K562 (cell line): ENCODE measurements around the gene CAPN5. TPM values are rescaled to one million over a fixed set of nuclear protein-coding genes. Genes with fewer than 3 reads are reported as not detected.

ENCODE experiments used
- ATAC-seq: fragments of 200-7000 bp; cut with Tn5 transposase; 3 replicates; pipeline ENCODE4 v1.9.1; 2020; ENCODE audit warnings: moderate library complexity
- BruUV-seq: library from RNA; stranded (reverse); fragments of 400-500 nt; replicated peaks from 2 replicates; lab custom pipeline; 2021; lab: Mats Ljungman, UMichigan
- CTCF ChIA-PET: fragments of 300-600 bp; formaldehyde crosslinking; extraction: SDS; loops from one replicate; lab custom pipeline; 2021; ENCODE audit warnings: low intra/inter-chr PET ratio; lab: Yijun Ruan, JAX
- POLR2A ChIA-PET: fragments of 300-600, 350-650 bp; sonication (Branson Sonifier 250); formaldehyde crosslinking; extraction: SDS; loops from one replicate; lab custom pipeline; 2021; ENCODE audit warnings: antibody characterized with exemption, inconsistent platforms; lab: Yijun Ruan, JAX
- DNase-seq, 4 experiments: peaks; one replicate each; pipeline versions ENCODE4 v3.0.0 to v3.0.0-alpha.2; 2011 to 2018; ENCODE audit warnings: low spot score in 3 of 4, mixed read lengths in 3 of 4; ENCODE audit errors: extremely low read depth in 1 of 4
- FAIRE-seq: peaks from 2 replicates; lab custom pipeline; 2011; peaks lifted over from hg19 to GRCh38; lab: Jason Lieb, UNC
- H2AFZ ChIP-seq: 2 replicates; pipeline ENCODE4 v1.6.0; 2011; ENCODE audit warnings: low read depth, low read length, control low read depth, inconsistent platforms
- H3K27ac ChIP-seq: fragments of 200-600 bp; 3 replicates; pipeline ENCODE4 v1.8.0; 2011; ENCODE audit warnings: low read depth, mild to moderate bottlenecking, control low read depth, inconsistent platforms, low read length, moderate library complexity, mixed read lengths; ENCODE audit errors: extremely low read depth
- H3K27me3 ChIP-seq, 2 experiments: fragments of 300-600 bp in 1 of 2; 2 replicates in 1 of 2; 3 replicates in 1 of 2; pipeline versions ENCODE4 v1.6.0 to v1.8.0; 2011; ENCODE audit warnings: inconsistent platforms in 2 of 2, low read length in 2 of 2, mild to moderate bottlenecking in 1 of 2, mixed read lengths in 1 of 2, moderate library complexity in 1 of 2; ENCODE audit not compliant: control insufficient read depth in 2 of 2, insufficient read depth in 2 of 2
- H3K36me3 ChIP-seq: fragments of 300-600 bp; 3 replicates; pipeline ENCODE4 v1.8.0; 2011; ENCODE audit warnings: mild to moderate bottlenecking, low read length, inconsistent platforms; ENCODE audit not compliant: control insufficient read depth, insufficient read depth
- H3K4me1 ChIP-seq, 2 experiments: fragments of 200-600 bp in 1 of 2; replicated peaks in 1 of 2; 2 replicates in 1 of 2; 3 replicates in 1 of 2; pipeline versions ENCODE4 v1.5.1 to v1.8.0; 2011; ENCODE audit warnings: inconsistent platforms in 2 of 2, low read length in 2 of 2, mild to moderate bottlenecking in 1 of 2, mixed read lengths in 1 of 2, moderate library complexity in 1 of 2; ENCODE audit not compliant: control insufficient read depth in 2 of 2, insufficient read depth in 2 of 2
- H3K4me2 ChIP-seq: 2 replicates; pipeline ENCODE4 v1.6.1; 2011; ENCODE audit warnings: low read length, control low read depth, inconsistent platforms, mixed read lengths; ENCODE audit not compliant: insufficient read depth
- H3K4me3 ChIP-seq: fragments of 200-600 bp; sonication (generic), shearing (Covaris generic); 2 replicates; pipeline ENCODE4 v1.5.1; 2016; ENCODE audit warnings: control low read depth, inconsistent platforms
- H3K79me2 ChIP-seq: fragments of 200-600 bp; 3 replicates; pipeline ENCODE4 v1.8.0; 2011; ENCODE audit warnings: low read length, inconsistent platforms; ENCODE audit not compliant: control insufficient read depth, insufficient read depth
- H3K9ac ChIP-seq, 2 experiments: 2 replicates each; pipeline versions ENCODE4 v1.6.0 to v1.6.1; 2011; ENCODE audit warnings: low read depth in 2 of 2, low read length in 2 of 2, control low read depth in 1 of 2, inconsistent platforms in 1 of 2, mild to moderate bottlenecking in 1 of 2, mixed read lengths in 1 of 2; ENCODE audit not compliant: insufficient read depth in 1 of 2
- H3K9me1 ChIP-seq: one replicate; pipeline ENCODE4 v1.6.0; 2011; ENCODE audit warnings: inconsistent platforms, mild to moderate bottlenecking, low read length, moderate library complexity; ENCODE audit not compliant: control insufficient read depth, insufficient read depth
- H3K9me3 ChIP-seq: replicated peaks from 2 replicates; pipeline ENCODE4 v1.5.1; 2011; ENCODE audit warnings: low read depth, low read length, inconsistent platforms; ENCODE audit not compliant: control insufficient read depth, insufficient read depth
- H4K20me1 ChIP-seq: replicated peaks from 2 replicates; pipeline ENCODE4 v1.6.1; 2011; ENCODE audit warnings: low read length, inconsistent platforms, mixed read lengths; ENCODE audit not compliant: control insufficient read depth, insufficient read depth
- CHD1 ChIP-seq: fragments of 200-600 bp; sonication (generic); IDR thresholded peaks from one replicate; pipeline ENCODE4 v1.6.1; 2012; ENCODE audit warnings: mild to moderate bottlenecking, moderate library complexity, low read length, inconsistent platforms
- ELK3 ChIP-seq: fragments of 450-650 bp; formaldehyde crosslinking; IDR thresholded peaks from 2 replicates; pipeline ENCODE4 v1.4.0; 2020; ENCODE audit warnings: mild to moderate bottlenecking
- GMEB1 ChIP-seq: fragments of 250-450 bp; sonication (Bioruptor Pico); IDR thresholded peaks from 2 replicates; pipeline ENCODE4 v1.4.0; 2020; ENCODE audit warnings: mild to moderate bottlenecking
- KAT7 ChIP-seq: sonication (generic); formaldehyde crosslinking; IDR thresholded peaks from 2 replicates; pipeline ENCODE4 v1.8.0; 2022; ENCODE audit warnings: missing genetic modification reagents, mild to moderate bottlenecking, borderline replicate concordance
- MITF ChIP-seq: IDR thresholded peaks from 2 replicates; pipeline ENCODE4 v1.6.1; 2014; ENCODE audit warnings: antibody characterized with exemption
- SNRNP70 ChIP-seq: fragments of 200-400 bp; formaldehyde crosslinking; optimal IDR thresholded peaks from 2 replicates; pipeline ENCODE3; 2017; ENCODE audit warnings: low read depth, low read length
- THRAP3 ChIP-seq: fragments of 450-650 bp; IDR thresholded peaks from 2 replicates; pipeline ENCODE4 v1.6.1; 2016; ENCODE audit warnings: mild to moderate bottlenecking, inconsistent platforms, borderline replicate concordance
- ZC3H4 ChIP-seq: sonication (generic); formaldehyde crosslinking; IDR thresholded peaks from 2 replicates; pipeline ENCODE4 v1.9.0; 2021; ENCODE audit warnings: missing genetic modification reagents, borderline replicate concordance
- WGBS: fragments of 100-300 bp; shearing (Covaris generic); methylation state at CpG from one replicate; pipeline ENCODE4 v1.1.6; 2016; ENCODE audit warnings: low coverage, mixed read lengths; ENCODE audit not compliant: insufficient coverage; ENCODE audit errors: missing lambda C conversion rate; 5-methylcytosine and 5-hydroxymethylcytosine counted together
- in situ Hi-C: fragments of 300-500 bp; cut with MboI; formaldehyde crosslinking; loops from 4 replicates; pipeline ENCODE4 v1.15.0; 2018; ENCODE audit warnings: inconsistent platforms, mixed read lengths
- intact Hi-C: fragments of 100-400 bp; cut with micrococcal nuclease; formaldehyde crosslinking; loops from 2 replicates; pipeline ENCODE4 v1.14.2; 2022
- polyA plus RNA-seq, 8 experiments: library from polyadenylated mRNA; depleted of rRNA in 4 of 8; stranded (reverse) in 5 of 8; unstranded in 3 of 8; fragments of >200 nt; fragmentation: Nextera tagmentation in 2 of 8; fragmentation: Illumina TruSeq in 1 of 8; extraction: Ambion mirVana in 2 of 8; extraction: Trizol in 1 of 8; gene quantifications; 2 replicates each; pipeline versions ENCODE4 v1.2.1 to v1.2.3, GENCODE V29; 2011 to 2014; ENCODE audit warnings: inconsistent platforms in 1 of 8, missing spikeins in 1 of 8
- total RNA-seq, 7 experiments: library from RNA; depleted of rRNA in 6 of 7; stranded (reverse); fragments of >200 nt in 6 of 7; fragmentation: Illumina TruSeq in 2 of 7; extraction: Trizol in 2 of 7; gene quantifications; 2 replicates each; pipeline versions ENCODE4 v1.2.1 to v1.2.3, GENCODE V29; 2011 to 2021; ENCODE audit warnings: low replicate concordance in 1 of 7

The CAPN5 gene
- total and polyA plus RNA-seq, 9 of the 15 experiments (the other 6 are each of a cell fraction or from before 2014, with no cell fraction given): 0.04 to 0.44 (median 0.14) TPM; not detected in 2

GRCh38 chr11:77125695-77126094 is 58.9 kb downstream of the CAPN5 start:
- TF ChIP-seq ELK3 (no peak), ZC3H4 (CRISPR knock-in tag) (no peak), KAT7 (CRISPR knock-in tag) (no peak), MITF (no peak), THRAP3 (no peak), CHD1 (no peak), GMEB1 (no peak), SNRNP70 (no peak)
- ChIA-PET POLR2A (no interaction called here), CTCF (no interaction called here)
- no TSS peak for BruUV-seq
- in situ Hi-C loops: no loop called here
- Histone ChIP-seq H3K79me2 (no peaks in the 10 kb centered on the region), H3K4me2 (no peak overlapping the region), H3K9ac (no peak overlapping the region), H3K36me3 (no peaks in the 10 kb centered on the region), H3K27me3 (peaks cover 6 to 51% of the 10 kb centered on the region in 2 experiments; a peak in 4 of 5 replicates), H2AFZ (no peak overlapping the region), H3K9me1 (no peaks in the 10 kb centered on the region), H3K4me3 (no peak overlapping the region), H3K4me1 (peaks cover 0 to 19% of the 10 kb centered on the region in 2 experiments; a peak in 2 of 5 replicates), H4K20me1 (peaks cover 11% of the 10 kb centered on the region; the same call in 1 of the 2 replicates), H3K27ac (no peak overlapping the region), H3K9me3 (no peaks in the 10 kb centered on the region)
- WGBS: 0% methylated on average over 4 of the region's 4 CpGs
- no peak for FAIRE-seq
- ATAC-seq: no peak
- no peak for DNase-seq
- intact Hi-C loops: no loop called here
